ENCODE data around the gene ROPN1L.

DNA sequence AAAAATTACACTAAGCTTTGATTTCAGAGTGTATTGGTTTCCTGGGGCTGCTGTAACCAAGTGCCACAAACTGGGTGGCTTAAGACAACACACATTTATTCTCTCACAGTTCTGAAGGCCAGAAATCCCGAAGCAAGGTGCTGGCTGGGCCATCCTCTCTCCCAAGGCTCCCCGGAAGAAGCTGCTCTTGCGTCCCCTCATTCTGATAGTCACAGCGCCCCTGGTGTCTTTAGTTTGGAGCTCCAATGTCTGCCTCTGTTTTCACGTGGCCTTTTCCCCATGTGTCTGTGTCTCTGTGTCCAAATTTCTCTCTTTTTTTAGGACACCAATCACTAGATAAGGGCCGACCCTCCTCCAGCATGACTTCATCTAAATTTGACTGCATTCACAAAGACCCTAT, 56.7 kb downstream of the ROPN1L start:
- TF ChIP-seq, protein P1, sequence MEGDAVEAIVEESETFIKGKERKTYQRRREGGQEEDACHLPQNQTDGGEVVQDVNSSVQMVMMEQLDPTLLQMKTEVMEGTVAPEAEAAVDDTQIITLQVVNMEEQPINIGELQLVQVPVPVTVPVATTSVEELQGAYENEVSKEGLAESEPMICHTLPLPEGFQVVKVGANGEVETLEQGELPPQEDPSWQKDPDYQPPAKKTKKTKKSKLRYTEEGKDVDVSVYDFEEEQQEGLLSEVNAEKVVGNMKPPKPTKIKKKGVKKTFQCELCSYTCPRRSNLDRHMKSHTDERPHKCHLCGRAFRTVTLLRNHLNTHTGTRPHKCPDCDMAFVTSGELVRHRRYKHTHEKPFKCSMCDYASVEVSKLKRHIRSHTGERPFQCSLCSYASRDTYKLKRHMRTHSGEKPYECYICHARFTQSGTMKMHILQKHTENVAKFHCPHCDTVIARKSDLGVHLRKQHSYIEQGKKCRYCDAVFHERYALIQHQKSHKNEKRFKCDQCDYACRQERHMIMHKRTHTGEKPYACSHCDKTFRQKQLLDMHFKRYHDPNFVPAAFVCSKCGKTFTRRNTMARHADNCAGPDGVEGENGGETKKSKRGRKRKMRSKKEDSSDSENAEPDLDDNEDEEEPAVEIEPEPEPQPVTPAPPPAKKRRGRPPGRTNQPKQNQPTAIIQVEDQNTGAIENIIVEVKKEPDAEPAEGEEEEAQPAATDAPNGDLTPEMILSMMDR (IDR thresholded peaks at IDR 0.05), result no peak
- TF ChIP-seq POLR2A (IDR thresholded peaks at IDR 0.05), result no peak
